ENCODE data around the gene HNRNPA3.

The HNRNPA3 gene

DNA sequence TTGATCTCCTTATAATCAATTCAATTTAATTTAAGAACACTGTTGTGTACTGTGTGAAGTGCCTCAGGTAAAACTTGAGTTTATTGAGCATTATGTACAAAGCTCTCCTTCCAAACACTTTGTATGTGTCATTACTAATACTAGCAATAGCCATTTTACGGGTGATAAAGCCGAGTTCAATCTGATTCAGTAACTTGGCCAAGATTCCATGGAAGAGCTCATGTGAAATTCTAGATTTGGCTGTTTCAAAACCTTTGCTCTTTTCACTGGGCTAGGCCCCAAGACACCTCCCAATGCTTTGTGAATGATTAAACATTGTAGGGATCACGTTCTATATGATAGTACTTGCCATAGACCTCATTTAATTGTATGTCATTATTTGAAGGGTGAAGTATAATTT is 60.8 kb downstream of the HNRNPA3 start:
- no peak for DNase-seq (ENCODE audit: low read depth in 2 of 2)
